ENCODE results near the gene TTF1.

Gene TTF1

GRCh38 chr9:132443951-132444607 is 37.4 kb upstream of the TTF1 start:
- Histone ChIP-seq H3K9me3 (ENCODE audit: insufficient read depth, low read depth, low read length) (no peaks in the 10 kb centered on the region), H3K4me2 (ENCODE audit: low read depth, low read length, poor library complexity, severe bottlenecking) (no peak overlapping the region), H3K9ac (ENCODE audit: low read depth, low read length, poor library complexity, severe bottlenecking) (no peak overlapping the region), H3F3A (ENCODE audit: low read depth) (no peaks in the 10 kb centered on the region), H3K4me3 (ENCODE audit: low read length, poor library complexity, severe bottlenecking) (no peak overlapping the region), H2AFZ (ENCODE audit: low read length) (no peak overlapping the region), H3K36me3 (ENCODE audit: insufficient read depth, low read length) (no peaks in the 10 kb centered on the region), H4K20me1 (ENCODE audit: insufficient read depth, low read length, poor library complexity, severe bottlenecking) (no peaks in the 10 kb centered on the region), H3K9me2 (replicated peaks; ENCODE audit: low read depth, low read length) (no peaks in the 10 kb centered on the region), H3K4me1 (ENCODE audit: insufficient read depth, low read length, poor library complexity, severe bottlenecking) (peaks cover 3% of the 10 kb centered on the region), H3K27me3 (ENCODE audit: insufficient read depth, low read length, poor library complexity, severe bottlenecking) (no peaks in the 10 kb centered on the region), H3K79me2 (ENCODE audit: insufficient read depth, low read length) (no peaks in the 10 kb centered on the region)
- no peak for TF ChIP-seq EZH2phosphoT487 (IDR thresholded peaks at IDR 0.05; ENCODE audit: borderline replicate concordance)
- TF ChIP-seq, protein P1, sequence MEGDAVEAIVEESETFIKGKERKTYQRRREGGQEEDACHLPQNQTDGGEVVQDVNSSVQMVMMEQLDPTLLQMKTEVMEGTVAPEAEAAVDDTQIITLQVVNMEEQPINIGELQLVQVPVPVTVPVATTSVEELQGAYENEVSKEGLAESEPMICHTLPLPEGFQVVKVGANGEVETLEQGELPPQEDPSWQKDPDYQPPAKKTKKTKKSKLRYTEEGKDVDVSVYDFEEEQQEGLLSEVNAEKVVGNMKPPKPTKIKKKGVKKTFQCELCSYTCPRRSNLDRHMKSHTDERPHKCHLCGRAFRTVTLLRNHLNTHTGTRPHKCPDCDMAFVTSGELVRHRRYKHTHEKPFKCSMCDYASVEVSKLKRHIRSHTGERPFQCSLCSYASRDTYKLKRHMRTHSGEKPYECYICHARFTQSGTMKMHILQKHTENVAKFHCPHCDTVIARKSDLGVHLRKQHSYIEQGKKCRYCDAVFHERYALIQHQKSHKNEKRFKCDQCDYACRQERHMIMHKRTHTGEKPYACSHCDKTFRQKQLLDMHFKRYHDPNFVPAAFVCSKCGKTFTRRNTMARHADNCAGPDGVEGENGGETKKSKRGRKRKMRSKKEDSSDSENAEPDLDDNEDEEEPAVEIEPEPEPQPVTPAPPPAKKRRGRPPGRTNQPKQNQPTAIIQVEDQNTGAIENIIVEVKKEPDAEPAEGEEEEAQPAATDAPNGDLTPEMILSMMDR (conservative IDR thresholded peaks at IDR 0.05; ENCODE audit: low read length), result no peak

- H3K9ac ChIP-seq (ENCODE audit: low read depth, low read length, poor library complexity, severe bottlenecking), result no peak overlapping the region
- H3K9me2 ChIP-seq (replicated peaks; ENCODE audit: low read depth, low read length), result no peaks in the 10 kb centered on the region
- H3K4me3 ChIP-seq (ENCODE audit: low read length, poor library complexity, severe bottlenecking), result no peak overlapping the region
- H3K4me2 ChIP-seq (ENCODE audit: low read depth, low read length, poor library complexity, severe bottlenecking), result no peak overlapping the region
- H3K36me3 ChIP-seq (ENCODE audit: insufficient read depth, low read length), result no peaks in the 10 kb centered on the region
- H3K9me3 ChIP-seq (ENCODE audit: insufficient read depth, low read depth, low read length), result no peaks in the 10 kb centered on the region
- no peaks in the 10 kb centered on the region for H3K79me2 ChIP-seq (ENCODE audit: insufficient read depth, low read length)
- no peak overlapping the region for H2AFZ ChIP-seq (ENCODE audit: low read length)
- peaks cover 4% of the 10 kb centered on the region for H3K4me1 ChIP-seq (ENCODE audit: insufficient read depth, low read length, poor library complexity, severe bottlenecking)
- H3K27me3 ChIP-seq (ENCODE audit: insufficient read depth, low read length, poor library complexity, severe bottlenecking), result no peaks in the 10 kb centered on the region
- no peaks in the 10 kb centered on the region for H3F3A ChIP-seq (ENCODE audit: low read depth)
- TF ChIP-seq, protein P1 (conservative IDR thresholded peaks at IDR 0.05; ENCODE audit: low read length), result no peak
- TF ChIP-seq EZH2phosphoT487 (IDR thresholded peaks at IDR 0.05; ENCODE audit: borderline replicate concordance), result no peak
- no peaks in the 10 kb centered on the region for H4K20me1 ChIP-seq (ENCODE audit: insufficient read depth, low read length, poor library complexity, severe bottlenecking)
Observed at GRCh38 chr9:132441404-132441803, 34.8 kb upstream of the TTF1 start.

- no peaks in the 10 kb centered on the region for H3K79me2 ChIP-seq (ENCODE audit: insufficient read depth, low read length)
- TF ChIP-seq, protein P1 (conservative IDR thresholded peaks at IDR 0.05; ENCODE audit: low read length), result no peak
- TF ChIP-seq EZH2phosphoT487 (IDR thresholded peaks at IDR 0.05; ENCODE audit: borderline replicate concordance), result no peak
Observed at GRCh38 chr9:132440735-132441134, 34.1 kb upstream of the TTF1 start.

More at GRCh38 chr9:132440735-132441134, 34.1 kb upstream of the TTF1 start:
- H3K36me3 ChIP-seq (ENCODE audit: insufficient read depth, low read length), result no peaks in the 10 kb centered on the region
- H3K9ac ChIP-seq (ENCODE audit: low read depth, low read length, poor library complexity, severe bottlenecking), result no peak overlapping the region
- peaks cover 4% of the 10 kb centered on the region for H3K4me1 ChIP-seq (ENCODE audit: insufficient read depth, low read length, poor library complexity, severe bottlenecking)
- H3K4me2 ChIP-seq (ENCODE audit: low read depth, low read length, poor library complexity, severe bottlenecking), result no peak overlapping the region
- no peaks in the 10 kb centered on the region for H3K9me3 ChIP-seq (ENCODE audit: insufficient read depth, low read depth, low read length)
- H4K20me1 ChIP-seq (ENCODE audit: insufficient read depth, low read length, poor library complexity, severe bottlenecking), result no peaks in the 10 kb centered on the region
- H3F3A ChIP-seq (ENCODE audit: low read depth), result no peaks in the 10 kb centered on the region
- H3K4me3 ChIP-seq (ENCODE audit: low read length, poor library complexity, severe bottlenecking), result no peak overlapping the region
- H2AFZ ChIP-seq (ENCODE audit: low read length), result no peak overlapping the region
- H3K27me3 ChIP-seq (ENCODE audit: insufficient read depth, low read length, poor library complexity, severe bottlenecking), result no peaks in the 10 kb centered on the region
- H3K9me2 ChIP-seq (replicated peaks; ENCODE audit: low read depth, low read length), result no peaks in the 10 kb centered on the region
